ENCODE results near the gene GLI3.

GRCh38 chr7:42104694-42105093, 132.3 kb downstream of the GLI3 start:
- TF ChIP-seq CTCF (IDR thresholded peaks at IDR 0.05), result no peak
- TF ChIP-seq POLR2A (IDR thresholded peaks at IDR 0.05), result no peak
